ENCODE results near the gene PRKCH. TPM values are rescaled to one million over a fixed set of nuclear protein-coding genes. Genes with fewer than 3 reads are reported as not detected.

The PRKCH gene
- total and polyA plus RNA-seq, 12 donors, result 8.3 to 25.1 (median 17.7) TPM

DNA sequence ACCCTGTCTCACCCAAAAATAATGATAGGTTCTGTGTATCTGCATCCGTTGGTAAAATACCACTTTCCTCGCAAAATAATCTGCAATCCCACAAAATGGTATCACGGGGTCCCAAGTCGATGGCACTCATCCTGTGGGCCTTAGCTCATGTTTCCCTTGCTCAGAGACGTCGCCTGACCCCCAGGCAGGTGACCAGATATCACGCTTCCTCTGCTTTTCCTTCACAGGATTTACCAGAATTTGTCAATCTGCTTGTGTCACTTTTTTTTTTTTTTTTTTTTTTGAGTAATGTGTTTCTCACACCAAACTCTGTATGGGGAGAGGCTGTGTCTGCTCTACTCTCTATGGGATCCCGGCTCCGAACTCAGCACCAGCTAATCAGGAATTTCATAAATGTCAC lies 162.7 kb downstream of the PRKCH start:
- Histone ChIP-seq H3K9me3 (no peaks in the 10 kb centered on the region), H3K4me1 (peaks cover 3 to 45% (median 29%) of the 10 kb centered on the region in 9 donors), H3K27ac (peak overlapping the region in 1 of 10 donors; percentile 33), H3K4me3 (no peak overlapping the region), H3K36me3 (peaks cover 0 to 53% (median 0%) of the 10 kb centered on the region in 9 donors), H3K27me3 (no peaks in the 10 kb centered on the region)
- no peak for TF ChIP-seq CTCF (IDR thresholded peaks at IDR 0.05)
- 88 to 89% methylated on average over 9 of the region's 9 CpGs for WGBS, 2 donors
- no peak for DNase-seq
- intact Hi-C loops (cut with DNase I), result loop anchor here in 2 of 10 donors (5.0 kb wide), 1 partner anchor 33 kb away; no protein-coding TSS in a partner anchor
- ATAC-seq, result no peak

- intact Hi-C loops (cut with DNase I), result loop anchor here in 2 of 10 donors (5.0 kb wide), 1 partner anchor 32 kb away; no protein-coding TSS in a partner anchor
- no peak for ATAC-seq
- Histone ChIP-seq H3K4me3 (no peak overlapping the region), H3K27ac (no peak overlapping the region), H3K27me3 (no peaks in the 10 kb centered on the region), H3K4me1 (peaks cover 4 to 45% (median 28%) of the 10 kb centered on the region in 9 donors), H3K36me3 (peaks cover 0 to 61% (median 0%) of the 10 kb centered on the region in 9 donors), H3K9me3 (no peaks in the 10 kb centered on the region)
- no peak for TF ChIP-seq CTCF (IDR thresholded peaks at IDR 0.05)
- DNase-seq, result no peak
- WGBS, 2 donors, result 87 to 92% methylated on average over 8 of the region's 8 CpGs
These were observed 163.6 kb downstream of the PRKCH start for GRCh38 chr14:61484826-61485584.

DNA sequence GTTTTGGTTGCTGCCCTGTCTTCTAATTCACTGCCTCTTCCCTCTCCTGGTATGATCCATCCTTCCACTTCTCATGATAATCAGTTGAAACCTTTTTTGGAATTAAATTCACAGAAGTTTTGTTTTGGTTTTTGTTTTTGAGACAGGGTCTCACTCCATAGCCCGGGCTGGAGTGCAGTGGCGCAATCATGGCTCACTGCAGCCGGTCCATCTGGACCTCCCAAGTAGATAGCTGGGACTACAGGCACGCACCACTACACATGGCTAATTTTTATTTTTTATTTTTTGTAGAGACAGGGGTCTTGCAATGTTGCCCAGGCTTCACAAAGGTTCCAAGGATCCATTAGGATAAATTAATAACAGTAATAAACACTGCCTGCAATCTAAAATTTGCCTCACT lies 164.3 kb downstream of the PRKCH start:
- no peak for DNase-seq
- H3K4me1 ChIP-seq, result peaks cover 4 to 45% (median 23%) of the 10 kb centered on the region in 9 donors
- H3K27ac ChIP-seq, result no peak overlapping the region
- TF ChIP-seq CTCF (IDR thresholded peaks at IDR 0.05), result no peak
- intact Hi-C loops (cut with DNase I), result no loop called here
- no peak for ATAC-seq
- H3K4me3 ChIP-seq, result no peak overlapping the region
- peaks cover 0 to 58% (median 0%) of the 10 kb centered on the region in 9 donors for H3K36me3 ChIP-seq
- no peaks in the 10 kb centered on the region for H3K27me3 ChIP-seq
- H3K9me3 ChIP-seq, result no peaks in the 10 kb centered on the region
- 87 to 90% methylated on average over 4 of the region's 4 CpGs for WGBS, 2 donors

GRCh38 chr14:61486930-61487495 lies 165.6 kb downstream of the PRKCH start:
- WGBS, 2 donors, result 89 to 90% methylated on average over 5 of the region's 5 CpGs
- Histone ChIP-seq H3K27ac (peak overlapping the region in 1 of 10 donors; percentile 29), H3K36me3 (peaks cover 0 to 56% (median 0%) of the 10 kb centered on the region in 9 donors), H3K4me3 (no peak overlapping the region), H3K9me3 (no peaks in the 10 kb centered on the region), H3K27me3 (no peaks in the 10 kb centered on the region), H3K4me1 (peaks cover 4 to 46% (median 21%) of the 10 kb centered on the region in 9 donors)
- no peak for TF ChIP-seq CTCF (IDR thresholded peaks at IDR 0.05)
- ATAC-seq (no peak), DNase-seq (no peak)
- intact Hi-C loops (cut with DNase I), result no loop called here

Data from heart right ventricle (tissue), 16 donors.